Skeletal muscle tissue (tissue), 4 donors: Measurements from ENCODE around the gene DDTL. TPM values are rescaled to one million over a fixed set of nuclear protein-coding genes. Genes with fewer than 3 reads are reported as not detected.
A peak's percentile ranks its signal among the peaks of the same experiment; 100 is the strongest.
"Not testable (repeated sequence)": the region's sequence is repeated elsewhere in the genome, so short reads cannot be mapped to it uniquely, and the experiment has no call there.

Experiments
- H3K27ac ChIP-seq: one replicate; pipeline ENCODE4 v1.7.0; 2013; ENCODE audit warnings: mild to moderate bottlenecking, low read depth, low read length, inconsistent platforms
- H3K27me3 ChIP-seq, 3 donors: one replicate each; pipeline ENCODE4 v1.7.0; 2013; ENCODE audit warnings: low read length in 3 of 3; ENCODE audit not compliant: control insufficient read depth in 3 of 3, insufficient read depth in 3 of 3
- H3K36me3 ChIP-seq, 3 donors: one replicate each; pipeline ENCODE4 v1.7.0; 2013; ENCODE audit warnings: low read length in 3 of 3; ENCODE audit not compliant: control insufficient read depth in 3 of 3, insufficient read depth in 3 of 3
- H3K4me1 ChIP-seq, 3 donors: one replicate each; pipeline ENCODE4 v1.7.0; 2013; ENCODE audit warnings: low read length in 3 of 3, mild to moderate bottlenecking in 3 of 3; ENCODE audit not compliant: control insufficient read depth in 3 of 3, insufficient read depth in 3 of 3
- H3K4me3 ChIP-seq, 3 donors: one replicate each; pipeline ENCODE4 v1.7.0; 2013; ENCODE audit warnings: low read length in 3 of 3
- H3K9ac ChIP-seq, 3 donors: one replicate each; pipeline ENCODE4 v1.7.0; 2013; ENCODE audit warnings: low read length in 3 of 3, mild to moderate bottlenecking in 3 of 3, moderate library complexity in 2 of 3, low read depth in 1 of 3
- H3K9me3 ChIP-seq, 3 donors: one replicate each; pipeline ENCODE4 v1.7.0; 2013; ENCODE audit warnings: low read length in 3 of 3; ENCODE audit not compliant: control insufficient read depth in 3 of 3
- total RNA-seq: library from RNA; depleted of rRNA; stranded (reverse); fragments of >200 nt; gene quantifications from one replicate; pipeline ENCODE4 v1.2.3, GENCODE V29; 2014
- donor health status: Osteomylitis.

The DDTL gene
- total RNA-seq, 1 donor from 2014 or later, result 3.7 TPM

DNA sequence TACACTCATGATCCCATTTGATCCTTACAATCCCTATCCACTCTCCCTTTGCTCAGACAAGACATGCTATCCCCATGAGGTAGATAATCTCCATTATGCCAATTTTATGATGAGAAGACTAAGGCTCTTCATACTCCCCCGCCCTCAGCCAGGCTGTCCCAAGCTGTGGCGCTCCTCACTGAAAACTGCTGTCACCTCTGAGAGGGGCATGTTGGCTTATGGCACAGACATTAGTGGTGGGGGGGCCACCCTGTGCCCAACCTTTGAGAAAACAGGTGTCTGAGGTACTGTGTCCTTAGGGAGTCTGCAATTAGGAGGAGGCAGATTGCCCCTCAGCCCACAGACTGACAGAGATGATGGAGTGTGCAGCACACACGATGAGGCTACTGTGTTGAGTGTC lies 2.4 kb downstream of the DDTL start:
- Histone ChIP-seq H3K9me3 (no peaks in the 10 kb centered on the region), H3K9ac (no peak overlapping the region), H3K4me3 (no peak overlapping the region), H3K27ac (no peak overlapping the region), H3K4me1 (peaks cover 0 to 23% (median 4%) of the 10 kb centered on the region in 3 donors), H3K36me3 (peaks cover 25 to 29% (median 28%) of the 10 kb centered on the region in 3 donors), H3K27me3 (no peaks in the 10 kb centered on the region)

DNA sequence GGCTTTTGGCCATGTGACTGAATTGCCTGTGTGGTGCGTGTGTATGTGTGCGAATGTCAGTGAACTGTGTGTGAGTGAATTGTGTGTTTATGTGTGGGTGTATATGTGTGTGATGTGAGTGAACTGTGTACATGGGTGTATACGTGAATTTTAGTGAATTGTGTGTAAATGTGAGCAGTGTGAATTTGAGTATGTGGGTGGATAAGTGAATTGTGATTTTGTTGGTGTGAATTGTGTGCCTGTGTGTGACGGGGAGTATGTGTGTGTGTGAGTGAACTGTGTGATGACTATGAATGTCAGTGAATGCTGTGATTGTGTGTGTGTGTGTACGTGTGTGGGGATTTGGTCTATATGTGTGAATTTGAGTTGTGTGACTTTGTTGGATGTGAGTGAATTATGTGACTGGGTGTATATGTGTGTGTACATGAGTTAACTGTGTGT lies 3.5 kb downstream of the DDTL start:
- Histone ChIP-seq H3K27ac (no peak overlapping the region), H3K36me3 (peaks cover 25 to 29% (median 28%) of the 10 kb centered on the region in 3 donors), H3K9ac (no peak overlapping the region), H3K4me1 (peaks cover 0 to 23% (median 4%) of the 10 kb centered on the region in 3 donors), H3K9me3 (no peaks in the 10 kb centered on the region), H3K4me3 (no peak overlapping the region), H3K27me3 (no peaks in the 10 kb centered on the region)

DNA sequence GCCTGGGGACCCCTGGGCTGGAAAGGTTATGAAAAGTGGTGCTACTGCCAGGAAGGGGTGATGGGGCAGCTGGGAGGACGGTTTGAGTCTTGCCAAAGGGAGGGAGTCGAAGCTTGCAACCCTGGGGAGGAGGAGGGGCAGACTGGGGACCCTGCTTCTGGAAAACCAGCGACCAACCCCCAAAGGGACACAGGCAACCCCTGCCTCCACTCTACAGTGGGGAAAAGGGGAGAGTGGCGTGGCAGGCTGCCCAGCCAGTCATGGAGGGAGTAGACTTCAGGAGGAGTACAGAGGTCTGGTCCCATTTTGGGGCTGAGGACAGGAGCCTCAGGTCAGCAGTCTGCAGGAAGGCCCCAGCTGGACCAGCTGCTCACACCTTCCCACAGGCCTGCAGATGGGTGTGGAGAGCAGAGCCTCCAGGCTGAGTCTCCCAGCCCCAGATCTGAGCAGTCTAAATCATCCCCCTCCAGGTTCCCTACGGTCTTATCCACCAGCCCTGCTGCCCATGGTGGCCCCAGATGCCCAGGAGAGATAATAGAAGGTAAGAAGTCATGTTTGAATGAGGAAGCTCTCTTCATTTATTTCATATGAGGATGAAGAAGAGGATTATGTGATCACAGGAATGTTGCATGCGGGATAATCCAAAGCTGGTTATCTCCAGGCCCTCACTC lies 4.3 kb downstream of the DDTL start:
- Histone ChIP-seq H3K4me3 (no peak overlapping the region), H3K4me1 (peaks cover 0 to 23% (median 4%) of the 10 kb centered on the region in 3 donors), H3K9ac (peak overlapping the region in 1 of 3 donors; percentile 25), H3K27ac (no peak overlapping the region), H3K27me3 (no peaks in the 10 kb centered on the region), H3K36me3 (peaks cover 25 to 29% (median 28%) of the 10 kb centered on the region in 3 donors), H3K9me3 (no peaks in the 10 kb centered on the region)

DNA sequence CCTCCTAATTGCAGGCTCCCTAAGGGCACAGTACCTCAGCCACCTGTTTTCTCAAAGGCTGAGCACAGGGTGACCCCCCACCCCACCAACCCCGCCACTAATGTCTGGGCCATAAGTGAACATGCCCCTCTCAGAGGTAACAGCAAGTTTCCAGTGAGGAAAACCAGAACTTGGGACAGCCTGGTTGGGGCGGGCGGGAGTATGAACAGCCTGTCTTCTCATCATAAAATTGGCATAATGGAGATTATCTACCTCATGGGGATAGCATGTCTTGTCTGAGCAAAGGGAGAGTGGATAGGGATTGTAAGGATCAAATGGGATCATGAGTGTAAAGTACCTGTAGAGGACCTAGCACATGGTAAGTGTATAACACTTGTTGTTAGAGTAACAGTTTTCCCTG lies 5.2 kb downstream of the DDTL start:
- not testable (repeated sequence) for H3K9me3 ChIP-seq, H3K27me3 ChIP-seq, H3K4me3 ChIP-seq, H3K27ac ChIP-seq
- Histone ChIP-seq H3K9ac (peak overlapping the region in 1 of 3 donors; percentile 8), H3K36me3 (peaks cover 25 to 29% (median 28%) of the 10 kb centered on the region in 3 donors), H3K4me1 (peaks cover 0 to 23% (median 4%) of the 10 kb centered on the region in 3 donors)

DNA sequence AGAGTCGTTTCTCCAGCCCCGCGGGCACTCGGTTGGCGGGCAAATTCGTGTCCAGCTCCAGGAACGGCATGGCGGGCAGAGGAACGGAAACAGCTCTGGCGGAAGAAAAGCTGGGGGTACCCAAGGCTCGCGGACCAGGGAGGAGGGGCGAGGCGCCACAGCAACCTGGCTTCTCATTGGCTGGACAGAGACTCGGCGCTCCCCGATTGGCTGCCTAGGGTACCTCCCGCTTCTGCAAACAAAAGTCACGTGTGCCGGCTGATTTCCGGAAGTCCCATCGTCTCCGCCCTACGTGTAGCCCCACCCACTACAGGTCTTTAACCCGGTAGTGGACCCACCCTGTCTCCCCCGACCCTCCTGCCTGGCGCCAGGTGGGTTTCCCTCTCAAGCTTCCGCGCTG lies 7.7 kb downstream of the DDTL start, which contains the start of gene DDT:
Gene DDT, minus strand, starts transcription at position 97 of the 400 bp plus-strand sequence. Its CDS starts 27 bp downstream, at position 70.
- not testable (repeated sequence) for H3K4me3 ChIP-seq

DNA sequence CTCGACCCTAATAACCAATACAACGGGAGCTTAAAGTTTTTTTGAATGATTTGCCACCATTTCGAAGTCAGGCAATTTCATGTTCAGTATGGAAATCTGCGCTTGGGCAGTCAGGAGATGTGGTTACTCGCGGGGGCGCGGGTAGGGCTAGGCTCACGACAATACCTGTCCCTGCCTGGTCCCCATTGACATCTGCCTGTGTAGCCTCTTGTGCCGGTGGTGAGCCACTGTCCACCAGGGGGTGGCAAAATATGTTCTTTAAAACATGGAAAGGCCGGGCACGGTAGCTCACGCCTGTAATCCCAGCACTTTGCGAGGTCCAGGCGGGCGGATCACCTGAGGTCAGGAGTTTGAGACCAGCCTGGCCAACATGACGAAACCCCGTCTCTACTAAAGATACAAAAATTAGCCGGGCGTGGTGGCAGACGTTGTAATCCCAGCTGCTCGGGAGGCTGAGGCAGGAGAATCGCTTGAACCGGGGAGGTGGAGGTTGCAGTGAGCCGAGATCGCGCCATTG lies 8.2 kb downstream of the DDTL start:
- H3K27ac ChIP-seq, H3K9me3 ChIP-seq, H3K4me3 ChIP-seq, H3K9ac ChIP-seq, H3K27me3 ChIP-seq: not testable (repeated sequence)
- Histone ChIP-seq H3K36me3 (peaks cover 18 to 20% (median 19%) of the 10 kb centered on the region in 3 donors), H3K4me1 (peaks cover 0 to 14% (median 4%) of the 10 kb centered on the region in 3 donors)

More for the DNA sequence above, 7.7 kb downstream of the DDTL start, which contains the start of gene DDT:
- not testable (repeated sequence) for H3K9ac ChIP-seq, H3K9me3 ChIP-seq, H3K27ac ChIP-seq, H3K27me3 ChIP-seq
- Histone ChIP-seq H3K4me1 (peaks cover 0 to 20% (median 4%) of the 10 kb centered on the region in 3 donors), H3K36me3 (peaks cover 24 to 25% (median 25%) of the 10 kb centered on the region in 3 donors)

DNA sequence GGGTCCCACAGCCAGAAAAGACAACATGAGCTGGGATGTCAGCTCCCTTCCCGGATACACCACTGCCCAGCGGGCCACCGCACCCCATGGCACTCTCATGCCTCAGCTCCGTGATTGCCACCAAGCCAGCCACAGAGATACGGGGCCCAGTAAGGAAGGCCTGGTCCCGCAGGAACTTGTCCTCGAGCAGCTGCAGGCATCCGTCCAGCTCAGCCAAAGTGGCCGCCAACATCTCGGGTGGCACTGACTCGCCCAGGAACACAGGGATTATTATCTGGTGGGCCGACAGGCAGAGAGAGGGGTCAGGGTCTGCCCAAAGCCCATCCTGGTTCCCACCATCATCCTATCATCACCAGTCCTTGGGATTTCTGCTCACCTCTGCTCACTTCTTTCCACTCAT lies 10.6 kb downstream of the DDTL start:
- not testable (repeated sequence) for H3K9ac ChIP-seq, H3K27me3 ChIP-seq, H3K4me1 ChIP-seq, H3K27ac ChIP-seq, H3K9me3 ChIP-seq, H3K4me3 ChIP-seq, H3K36me3 ChIP-seq

DNA sequence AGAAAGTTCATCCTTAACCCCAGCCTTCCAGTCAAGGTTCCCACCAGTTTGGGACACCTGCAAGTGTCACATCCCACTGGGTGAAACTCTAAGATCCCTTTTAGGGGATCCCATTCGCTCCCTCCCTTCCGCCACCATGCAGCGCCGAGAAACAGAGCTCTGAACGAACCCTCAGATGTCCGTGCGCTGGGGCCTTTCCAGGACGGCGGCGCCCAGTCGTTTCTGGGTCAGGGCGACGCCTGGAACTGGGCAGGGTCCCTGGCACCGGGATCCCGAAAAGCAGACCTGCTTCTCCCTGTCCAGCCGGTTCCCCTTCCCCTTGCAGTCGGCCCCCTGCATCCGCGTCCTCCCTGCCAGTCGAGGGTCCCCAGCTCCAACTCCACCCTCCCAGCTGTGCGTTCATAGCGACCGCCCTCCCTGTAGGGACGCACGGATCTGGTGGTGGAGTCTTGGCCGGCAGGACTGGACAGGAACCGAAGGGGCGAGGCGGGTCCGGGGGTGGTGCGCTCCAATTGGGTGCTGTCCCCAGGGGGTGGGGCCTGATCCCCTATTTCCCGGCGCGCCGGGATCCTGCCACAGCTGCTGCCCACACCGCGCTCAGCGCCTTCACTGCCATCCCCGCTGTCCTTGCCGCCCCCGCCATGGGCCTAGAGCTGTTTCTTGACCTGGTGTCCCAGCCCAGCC lies 13.0 kb downstream of the DDTL start, which contains the start of gene GSTT2:
Gene GSTT2, plus strand, starts transcription at position 578 of the 684 bp plus-strand sequence.
- not testable (repeated sequence) for H3K27me3 ChIP-seq, H3K36me3 ChIP-seq, H3K4me1 ChIP-seq, H3K9me3 ChIP-seq, H3K4me3 ChIP-seq, H3K9ac ChIP-seq, H3K27ac ChIP-seq

DNA sequence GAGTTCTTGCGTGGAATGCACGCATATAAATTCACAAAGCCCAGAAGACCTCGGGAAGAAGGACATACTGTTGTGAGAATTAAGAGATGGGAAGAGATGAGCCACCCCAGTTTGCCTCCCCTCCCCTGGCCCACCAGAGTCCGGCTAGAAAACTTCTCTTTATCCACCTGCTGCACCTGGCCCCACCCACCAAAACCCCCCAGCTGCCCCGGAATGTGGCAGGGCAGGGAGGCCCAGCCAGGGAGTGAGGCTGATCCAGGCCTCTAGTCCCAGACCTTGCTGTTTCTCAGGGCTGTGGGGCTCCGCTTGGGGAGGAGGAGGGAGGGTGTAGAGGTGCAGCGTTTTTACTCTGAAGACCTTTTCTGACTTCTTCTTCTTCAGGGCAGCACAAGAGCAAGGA lies 13.9 kb downstream of the DDTL start:
- H3K36me3 ChIP-seq, H3K27ac ChIP-seq, H3K9ac ChIP-seq, H3K9me3 ChIP-seq, H3K4me1 ChIP-seq, H3K4me3 ChIP-seq, H3K27me3 ChIP-seq: not testable (repeated sequence)

DNA sequence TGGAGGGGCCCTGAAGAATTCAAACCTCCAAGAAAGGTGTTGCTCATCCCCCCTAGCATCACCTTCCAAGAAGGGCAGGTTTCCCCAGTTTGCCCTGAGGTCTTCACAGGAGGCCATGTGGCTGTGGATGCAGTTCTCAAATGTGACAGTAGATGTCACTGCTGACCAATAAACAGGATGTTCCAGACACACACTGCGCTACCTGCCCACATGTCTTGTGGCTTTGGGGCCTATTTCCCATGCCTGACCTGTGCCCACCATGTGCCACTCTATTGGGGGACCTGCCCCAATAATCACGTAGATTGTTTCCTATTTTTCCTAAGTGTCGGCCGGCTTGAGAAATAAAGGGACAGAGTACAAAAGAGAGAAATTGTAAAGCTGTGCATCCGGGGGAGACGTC lies 17.7 kb downstream of the DDTL start:
- Histone ChIP-seq H3K4me1 (no peaks in the 10 kb centered on the region), H3K27me3 (no peaks in the 10 kb centered on the region), H3K9ac (no peak overlapping the region), H3K36me3 (no peaks in the 10 kb centered on the region), H3K27ac (no peak overlapping the region), H3K4me3 (no peak overlapping the region), H3K9me3 (no peaks in the 10 kb centered on the region)
